Esophagus squamous epithelium (tissue), 5 donors: ENCODE measurements around the gene GALNT13. TPM values are rescaled to one million over a fixed set of nuclear protein-coding genes. Genes with fewer than 3 reads are reported as not detected.

Source experiments
- DNase-seq: peaks from one replicate; lab custom pipeline; 2025; lab: John Stamatoyannopoulos, UW
- H3K27ac ChIP-seq, 4 donors: fragments of 200-600 bp; sonication (generic); one replicate each; pipeline ENCODE4 v1.5.1; 2016 to 2019; ENCODE audit warnings: mild to moderate bottlenecking in 1 of 4
- H3K27me3 ChIP-seq, 4 donors: fragments of 200-600 bp; sonication (generic); 1 replicate in 3 of 4; 2 replicates in 1 of 4; pipeline versions ENCODE4 v1.5.1 to v1.6.0; 2017 to 2021; ENCODE audit warnings: antibody characterized with exemption in 1 of 4
- H3K36me3 ChIP-seq, 3 donors: fragments of 200-600 bp; sonication (generic); one replicate each; pipeline ENCODE4 v1.5.1; 2016 to 2019
- H3K4me1 ChIP-seq, 3 donors: fragments of 200-600 bp; sonication (generic); one replicate each; pipeline ENCODE4 v1.5.1; 2017 to 2019
- H3K4me3 ChIP-seq, 4 donors: fragments of 200-600 bp; sonication (generic); 1 replicate in 3 of 4; 2 replicates in 1 of 4; pipeline ENCODE4 v1.5.1; 2016 to 2019; ENCODE audit warnings: mild to moderate bottlenecking in 2 of 4, moderate library complexity in 1 of 4
- H3K9me3 ChIP-seq, 3 donors: fragments of 200-600 bp; sonication (generic); one replicate each; pipeline ENCODE4 v1.5.1; 2016 to 2019
- CTCF ChIP-seq, 6 experiments: fragments of 450-650 bp in 4 of 6; fragments of 200-600 bp in 2 of 6; sonication (generic) in 2 of 6; IDR thresholded peaks; one replicate each; pipeline ENCODE4 v1.5.1; 2016 to 2019; ENCODE audit warnings: antibody characterized with exemption in 6 of 6, mild to moderate bottlenecking in 4 of 6, moderate library complexity in 4 of 6
- POLR2A ChIP-seq, 4 donors: fragments of 450-650 bp; IDR thresholded peaks; one replicate each; pipeline ENCODE4 v1.6.1; 2017; ENCODE audit warnings: antibody characterized with exemption in 4 of 4, mild to moderate bottlenecking in 4 of 4, moderate library complexity in 3 of 4
- WGBS, 2 donors: methylation state at CpG; one replicate each; pipeline ENCODE4 v1.1.5; 2018; 5-methylcytosine and 5-hydroxymethylcytosine counted together
- intact Hi-C: fragments of 100-400 bp; cut with DNase I; formaldehyde crosslinking; loops from one replicate; pipeline ENCODE4 v1.15.0; 2022
- total RNA-seq, 4 donors: library from RNA; depleted of rRNA; stranded (reverse); fragments of >200 nt; gene quantifications; one replicate each; pipeline ENCODE4 v1.1.0, GENCODE V29; 2016
- donor health status: DM: yes; HTN: yes; CAD: no.

The GALNT13 gene
- total RNA-seq, 4 donors from 2014 or later = 0.04 to 0.38 (median 0.17) TPM

- no peak for TF ChIP-seq CTCF (IDR thresholded peaks at IDR 0.05)
- TF ChIP-seq POLR2A (IDR thresholded peaks at IDR 0.05) = no peak
- no peaks in the 10 kb centered on the region for H3K4me1 ChIP-seq
- no peak overlapping the region for H3K27ac ChIP-seq
- intact Hi-C loops = no loop called here
- no peaks in the 10 kb centered on the region for H3K27me3 ChIP-seq
- no peak for DNase-seq
- no peak overlapping the region for H3K4me3 ChIP-seq
- peaks cover 0 to 4% (median 2%) of the 10 kb centered on the region in 3 donors for H3K9me3 ChIP-seq
- H3K36me3 ChIP-seq = no peaks in the 10 kb centered on the region
Measured at GRCh38 chr2:154293864-154294263, 422.1 kb downstream of the GALNT13 start.

GRCh38 chr2:154306266-154306970, 434.7 kb downstream of the GALNT13 start:
- 75 to 81% methylated on average over 3 of the region's 3 CpGs for WGBS, 2 donors
- Histone ChIP-seq H3K27ac (no peak overlapping the region), H3K4me3 (no peak overlapping the region), H3K9me3 (peaks cover 0 to 6% (median 0%) of the 10 kb centered on the region in 3 donors), H3K4me1 (no peaks in the 10 kb centered on the region), H3K36me3 (no peaks in the 10 kb centered on the region), H3K27me3 (no peaks in the 10 kb centered on the region)
- intact Hi-C loops = no loop called here
- DNase-seq = no peak
- no peak for TF ChIP-seq POLR2A (IDR thresholded peaks at IDR 0.05)
- TF ChIP-seq CTCF (IDR thresholded peaks at IDR 0.05) = no peak

- H3K4me1 ChIP-seq = no peaks in the 10 kb centered on the region
- WGBS, 2 donors = 56 to 82% methylated on average over 1 of the region's 1 CpG
- no peak overlapping the region for H3K4me3 ChIP-seq
- intact Hi-C loops = no loop called here
- no peak for DNase-seq
- peaks cover 0 to 6% (median 0%) of the 10 kb centered on the region in 3 donors for H3K9me3 ChIP-seq
- H3K27me3 ChIP-seq = no peaks in the 10 kb centered on the region
- H3K36me3 ChIP-seq = no peaks in the 10 kb centered on the region
- no peak for TF ChIP-seq POLR2A (IDR thresholded peaks at IDR 0.05)
- no peak for TF ChIP-seq CTCF (IDR thresholded peaks at IDR 0.05)
- H3K27ac ChIP-seq = no peak overlapping the region
Measured at GRCh38 chr2:154307007-154307406, 435.3 kb downstream of the GALNT13 start.

GRCh38 chr2:154324601-154325000, 452.9 kb downstream of the GALNT13 start:
- DNase-seq = no peak
- Histone ChIP-seq H3K36me3 (no peaks in the 10 kb centered on the region), H3K9me3 (no peaks in the 10 kb centered on the region), H3K4me1 (no peaks in the 10 kb centered on the region), H3K4me3 (no peak overlapping the region), H3K27ac (no peak overlapping the region), H3K27me3 (no peaks in the 10 kb centered on the region)
- intact Hi-C loops = no loop called here
- WGBS, 2 donors = 72 to 79% methylated on average over 2 of the region's 2 CpGs
- TF ChIP-seq CTCF (IDR thresholded peaks at IDR 0.05) (no peak), POLR2A (IDR thresholded peaks at IDR 0.05) (no peak)

- Histone ChIP-seq H3K9me3 (no peaks in the 10 kb centered on the region), H3K27me3 (no peaks in the 10 kb centered on the region), H3K27ac (no peak overlapping the region), H3K4me3 (no peak overlapping the region), H3K4me1 (no peaks in the 10 kb centered on the region), H3K36me3 (no peaks in the 10 kb centered on the region)
- TF ChIP-seq POLR2A (IDR thresholded peaks at IDR 0.05) (no peak), CTCF (IDR thresholded peaks at IDR 0.05) (no peak)
- DNase-seq = no peak
- WGBS, 2 donors = 94 to 100% methylated on average over 1 of the region's 1 CpG
- intact Hi-C loops = no loop called here
Measured at GRCh38 chr2:154329510-154329909, 457.8 kb downstream of the GALNT13 start.
